ENCODE data around the gene CACNA1H.

The CACNA1H gene

GRCh38 chr16:1165511-1165910 is 12.6 kb downstream of the CACNA1H start:
- TF ChIP-seq CTCF (IDR thresholded peaks at IDR 0.05; ENCODE audit: low read depth, low read length, missing control alignments), result no peak
- DNase-seq (ENCODE audit: extremely low read depth, low read depth), result no peak
- no peak overlapping the region for H3K4me3 ChIP-seq (replicated peaks; ENCODE audit: low read depth, low read length)

GRCh38 chr16:1167276-1168107 is 14.6 kb downstream of the CACNA1H start:
- DNase-seq (ENCODE audit: extremely low read depth, low read depth), result no peak
- no peak for TF ChIP-seq CTCF (IDR thresholded peaks at IDR 0.05; ENCODE audit: low read depth, low read length, missing control alignments)

GRCh38 chr16:1168837-1169236 is 15.9 kb downstream of the CACNA1H start:
- H3K4me3 ChIP-seq (replicated peaks; ENCODE audit: low read depth, low read length), result no peak overlapping the region
- no peak for DNase-seq (ENCODE audit: extremely low read depth, low read depth)
- TF ChIP-seq CTCF (IDR thresholded peaks at IDR 0.05; ENCODE audit: low read depth, low read length, missing control alignments), result no peak

More at GRCh38 chr16:1167276-1168107, 14.6 kb downstream of the CACNA1H start:
- H3K4me3 ChIP-seq (replicated peaks; ENCODE audit: low read depth, low read length), result no peak overlapping the region

- TF ChIP-seq CTCF (IDR thresholded peaks at IDR 0.05; ENCODE audit: low read depth, low read length, missing control alignments), result no peak
- H3K4me3 ChIP-seq (replicated peaks; ENCODE audit: low read depth, low read length), result no peak overlapping the region
- DNase-seq (ENCODE audit: extremely low read depth, low read depth), result no peak
Measured at GRCh38 chr16:1169285-1170075, 16.6 kb downstream of the CACNA1H start.

GRCh38 chr16:1170076-1170418 is 17.1 kb downstream of the CACNA1H start:
- no peak overlapping the region for H3K4me3 ChIP-seq (replicated peaks; ENCODE audit: low read depth, low read length)
- TF ChIP-seq CTCF (IDR thresholded peaks at IDR 0.05; ENCODE audit: low read depth, low read length, missing control alignments), result no peak
- DNase-seq (ENCODE audit: extremely low read depth, low read depth), result no peak

- no peak for DNase-seq (ENCODE audit: extremely low read depth, low read depth)
- TF ChIP-seq CTCF (IDR thresholded peaks at IDR 0.05; ENCODE audit: low read depth, low read length, missing control alignments), result no peak
- no peak overlapping the region for H3K4me3 ChIP-seq (replicated peaks; ENCODE audit: low read depth, low read length)
Measured at GRCh38 chr16:1171001-1171400, 18.1 kb downstream of the CACNA1H start.

All from HFF-Myc (cell line).